ENCODE results near the gene AKNA. TPM values are rescaled to one million over a fixed set of nuclear protein-coding genes. Genes with fewer than 3 reads are reported as not detected.

AKNA gene
- total RNA-seq, 1 donor from 2014 or later: 16.0 TPM

DNA sequence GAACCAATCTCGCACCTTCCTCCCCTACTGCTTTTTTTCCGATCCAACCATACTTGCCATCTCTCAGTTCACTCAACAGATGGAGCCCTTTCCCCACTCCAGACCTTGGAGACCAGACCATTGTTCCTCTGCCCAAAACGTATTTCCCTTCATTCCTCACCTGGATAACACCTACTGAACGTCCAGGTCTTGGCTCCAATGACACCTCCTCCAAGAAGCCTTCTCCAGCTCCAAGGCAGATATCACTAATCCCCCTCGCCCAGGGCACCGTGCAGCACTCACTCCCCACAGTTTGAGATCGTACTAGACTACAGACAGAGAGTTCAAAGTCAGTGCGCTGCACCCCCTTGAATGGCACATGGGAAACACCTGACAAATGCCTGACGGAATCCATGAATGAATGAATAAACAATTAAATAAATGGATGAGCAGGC is 47.1 kb upstream of the AKNA start:
- Mint-ChIP-seq H3K36me3 (ENCODE audit: low read depth, unreplicated experiment) (no peaks in the 10 kb centered on the region), H3K4me3 (ENCODE audit: unreplicated experiment) (no peak overlapping the region), H3K9me3 (ENCODE audit: unreplicated experiment) (peaks cover 1% of the 10 kb centered on the region), H3K4me1 (ENCODE audit: low read depth, unreplicated experiment) (no peaks in the 10 kb centered on the region), H3K27me3 (ENCODE audit: low read depth, unreplicated experiment) (peaks cover 19% of the 10 kb centered on the region), H3K27ac (ENCODE audit: unreplicated experiment) (no peak overlapping the region)
- Histone ChIP-seq H3K79me2 (ENCODE audit: insufficient read depth, low read length) (no peaks in the 10 kb centered on the region), H3K36me3 (ENCODE audit: insufficient read depth, low read length) (no peaks in the 10 kb centered on the region), H3K9me3 (ENCODE audit: insufficient read depth, low read depth, low read length) (no peaks in the 10 kb centered on the region), H3K4me3 (ENCODE audit: insufficient read depth, low read depth, low read length) (no peak overlapping the region), H3K4me2 (ENCODE audit: low read length) (no peak overlapping the region), H2AFZ (ENCODE audit: low read depth, low read length) (no peak overlapping the region), H3K27ac (ENCODE audit: low read depth, low read length) (no peak overlapping the region), H4K20me1 (ENCODE audit: insufficient read depth, low read length) (peaks cover 6% of the 10 kb centered on the region), H3K27me3 (ENCODE audit: insufficient read depth, low read length) (peaks cover 30% of the 10 kb centered on the region), H3K4me1 (ENCODE audit: insufficient read depth, low read length) (no peaks in the 10 kb centered on the region), H3K9ac (ENCODE audit: low read length) (no peak overlapping the region)
- FAIRE-seq (peak; percentile 49), DNase-seq (ENCODE audit: low read depth) (no peak)
- TF ChIP-seq EZH2 (IDR thresholded peaks at IDR 0.05; ENCODE audit: insufficient read depth, low read length): no peak
- TF ChIP-seq, protein P1, sequence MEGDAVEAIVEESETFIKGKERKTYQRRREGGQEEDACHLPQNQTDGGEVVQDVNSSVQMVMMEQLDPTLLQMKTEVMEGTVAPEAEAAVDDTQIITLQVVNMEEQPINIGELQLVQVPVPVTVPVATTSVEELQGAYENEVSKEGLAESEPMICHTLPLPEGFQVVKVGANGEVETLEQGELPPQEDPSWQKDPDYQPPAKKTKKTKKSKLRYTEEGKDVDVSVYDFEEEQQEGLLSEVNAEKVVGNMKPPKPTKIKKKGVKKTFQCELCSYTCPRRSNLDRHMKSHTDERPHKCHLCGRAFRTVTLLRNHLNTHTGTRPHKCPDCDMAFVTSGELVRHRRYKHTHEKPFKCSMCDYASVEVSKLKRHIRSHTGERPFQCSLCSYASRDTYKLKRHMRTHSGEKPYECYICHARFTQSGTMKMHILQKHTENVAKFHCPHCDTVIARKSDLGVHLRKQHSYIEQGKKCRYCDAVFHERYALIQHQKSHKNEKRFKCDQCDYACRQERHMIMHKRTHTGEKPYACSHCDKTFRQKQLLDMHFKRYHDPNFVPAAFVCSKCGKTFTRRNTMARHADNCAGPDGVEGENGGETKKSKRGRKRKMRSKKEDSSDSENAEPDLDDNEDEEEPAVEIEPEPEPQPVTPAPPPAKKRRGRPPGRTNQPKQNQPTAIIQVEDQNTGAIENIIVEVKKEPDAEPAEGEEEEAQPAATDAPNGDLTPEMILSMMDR (IDR thresholded peaks at IDR 0.05; ENCODE audit: insufficient read depth, low read depth, low read length): peak; percentile 62

DNA sequence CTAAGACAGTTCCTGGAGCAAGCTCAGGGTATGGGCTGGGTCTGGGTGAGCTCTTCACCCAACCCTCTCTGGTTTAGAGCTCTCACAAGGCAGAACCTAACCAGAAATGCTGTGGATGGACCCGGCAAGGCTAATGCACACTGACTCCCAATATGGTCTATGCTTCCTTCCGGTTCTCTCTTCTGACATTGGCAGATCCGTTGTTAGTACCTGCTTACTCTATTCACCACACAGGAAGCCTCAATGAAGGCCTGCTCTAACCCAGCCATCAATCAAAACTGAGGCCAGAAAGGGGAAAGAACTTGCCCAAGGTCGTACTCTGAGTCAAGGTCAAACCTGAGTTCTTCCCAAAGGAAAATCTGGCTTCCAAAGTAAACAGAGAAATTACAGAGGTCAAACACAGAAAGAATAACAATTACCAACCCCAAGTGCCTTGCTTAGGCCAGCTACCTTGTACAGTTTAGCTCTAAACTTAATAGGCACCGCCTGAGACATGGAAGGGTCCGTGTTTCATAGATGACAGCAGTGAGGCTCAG is 46.0 kb upstream of the AKNA start:
- TF ChIP-seq, protein P1 (IDR thresholded peaks at IDR 0.05; ENCODE audit: insufficient read depth, low read depth, low read length): no peak
- no peak for TF ChIP-seq EZH2 (IDR thresholded peaks at IDR 0.05; ENCODE audit: insufficient read depth, low read length)
- Histone ChIP-seq H3K9me3 (ENCODE audit: insufficient read depth, low read depth, low read length) (no peaks in the 10 kb centered on the region), H4K20me1 (ENCODE audit: insufficient read depth, low read length) (peaks cover 6% of the 10 kb centered on the region), H3K4me3 (ENCODE audit: insufficient read depth, low read depth, low read length) (no peak overlapping the region), H3K36me3 (ENCODE audit: insufficient read depth, low read length) (no peaks in the 10 kb centered on the region), H3K4me2 (ENCODE audit: low read length) (no peak overlapping the region), H3K4me1 (ENCODE audit: insufficient read depth, low read length) (no peaks in the 10 kb centered on the region), H3K27me3 (ENCODE audit: insufficient read depth, low read length) (peaks cover 35% of the 10 kb centered on the region), H3K27ac (ENCODE audit: low read depth, low read length) (no peak overlapping the region), H3K9ac (ENCODE audit: low read length) (no peak overlapping the region), H2AFZ (ENCODE audit: low read depth, low read length) (no peak overlapping the region), H3K79me2 (ENCODE audit: insufficient read depth, low read length) (no peaks in the 10 kb centered on the region)
- H3K9me3 Mint-ChIP-seq (ENCODE audit: unreplicated experiment): peaks cover 1% of the 10 kb centered on the region
- H3K4me3 Mint-ChIP-seq (ENCODE audit: unreplicated experiment): no peak overlapping the region
- DNase-seq (ENCODE audit: low read depth) (no peak), FAIRE-seq (no peak)
- H3K27me3 Mint-ChIP-seq (ENCODE audit: low read depth, unreplicated experiment): peaks cover 29% of the 10 kb centered on the region
- no peak overlapping the region for H3K27ac Mint-ChIP-seq (ENCODE audit: unreplicated experiment)
- no peaks in the 10 kb centered on the region for H3K4me1 Mint-ChIP-seq (ENCODE audit: low read depth, unreplicated experiment)
- no peaks in the 10 kb centered on the region for H3K36me3 Mint-ChIP-seq (ENCODE audit: low read depth, unreplicated experiment)

DNA sequence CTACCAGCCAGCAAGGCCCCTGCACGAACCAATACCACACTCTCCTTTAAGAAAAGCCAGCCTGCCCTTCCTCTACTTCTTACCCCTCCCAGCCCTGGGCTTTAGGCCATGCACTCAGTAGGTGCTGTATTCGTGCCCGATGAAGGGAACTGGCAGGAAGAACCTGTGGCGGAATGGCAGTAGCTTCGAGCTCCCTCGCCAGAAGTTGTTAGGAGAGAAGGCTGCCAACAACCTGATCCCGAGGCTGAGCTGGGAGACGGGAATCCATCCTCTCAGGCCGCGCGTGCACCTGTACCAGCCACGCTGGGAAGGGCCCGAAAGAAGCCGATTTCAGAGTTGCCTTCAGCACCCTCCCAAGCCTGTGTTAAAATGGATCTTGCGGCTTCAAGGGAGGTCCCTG is 45.3 kb upstream of the AKNA start:
- H3K27ac ChIP-seq (ENCODE audit: low read depth, low read length): no peak overlapping the region
- peaks cover 1% of the 10 kb centered on the region for H3K9me3 Mint-ChIP-seq (ENCODE audit: unreplicated experiment)
- H2AFZ ChIP-seq (ENCODE audit: low read depth, low read length): no peak overlapping the region
- no peaks in the 10 kb centered on the region for H3K36me3 ChIP-seq (ENCODE audit: insufficient read depth, low read length)
- no peaks in the 10 kb centered on the region for H3K79me2 ChIP-seq (ENCODE audit: insufficient read depth, low read length)
- H3K27ac Mint-ChIP-seq (ENCODE audit: unreplicated experiment): no peak overlapping the region
- H3K9ac ChIP-seq (ENCODE audit: low read length): no peak overlapping the region
- H3K9me3 ChIP-seq (ENCODE audit: insufficient read depth, low read depth, low read length): no peaks in the 10 kb centered on the region
- H3K4me1 Mint-ChIP-seq (ENCODE audit: low read depth, unreplicated experiment): no peaks in the 10 kb centered on the region
- H3K27me3 ChIP-seq (ENCODE audit: insufficient read depth, low read length): peaks cover 42% of the 10 kb centered on the region
- no peak for DNase-seq (ENCODE audit: low read depth)
- H4K20me1 ChIP-seq (ENCODE audit: insufficient read depth, low read length): peaks cover 6% of the 10 kb centered on the region
- H3K4me2 ChIP-seq (ENCODE audit: low read length): no peak overlapping the region
- no peak overlapping the region for H3K4me3 ChIP-seq (ENCODE audit: insufficient read depth, low read depth, low read length)
- H3K27me3 Mint-ChIP-seq (ENCODE audit: low read depth, unreplicated experiment): peaks cover 35% of the 10 kb centered on the region
- FAIRE-seq: no peak
- no peak overlapping the region for H3K4me3 Mint-ChIP-seq (ENCODE audit: unreplicated experiment)
- no peaks in the 10 kb centered on the region for H3K4me1 ChIP-seq (ENCODE audit: insufficient read depth, low read length)
- TF ChIP-seq, protein P1 (IDR thresholded peaks at IDR 0.05; ENCODE audit: insufficient read depth, low read depth, low read length): no peak
- TF ChIP-seq EZH2 (IDR thresholded peaks at IDR 0.05; ENCODE audit: insufficient read depth, low read length): no peak
- H3K36me3 Mint-ChIP-seq (ENCODE audit: low read depth, unreplicated experiment): peaks cover 2% of the 10 kb centered on the region
